Trophoblast cell (in vitro differentiated cells and primary cell): ENCODE measurements around the gene GRID1.

Experiments
- DNase-seq, 2 donors: peaks; one replicate each; pipeline ENCODE4 v3.0.0-alpha.2; 2016
- H2AFZ ChIP-seq: 2 replicates; pipeline ENCODE4 v1.6.1; 2013; ENCODE audit warnings: low read length, moderate library complexity, mild to moderate bottlenecking; ENCODE audit not compliant: insufficient read depth, poor library complexity
- H2AK5ac ChIP-seq: 2 replicates; pipeline ENCODE4 v1.6.1; 2013; ENCODE audit warnings: mild to moderate bottlenecking, low read length
- H2BK120ac ChIP-seq: 2 replicates; pipeline ENCODE4 v1.6.1; 2013; ENCODE audit warnings: low read length, mild to moderate bottlenecking, moderate library complexity; ENCODE audit not compliant: insufficient read depth, poor library complexity
- H2BK12ac ChIP-seq: 2 replicates; pipeline ENCODE4 v1.6.1; 2013; ENCODE audit warnings: mild to moderate bottlenecking, low read length, moderate library complexity
- H2BK5ac ChIP-seq: 2 replicates; pipeline ENCODE4 v1.6.1; 2013; ENCODE audit warnings: low read length, low read depth, moderate library complexity, mild to moderate bottlenecking; ENCODE audit not compliant: poor library complexity
- H3K14ac ChIP-seq: 2 replicates; pipeline ENCODE4 v1.6.1; 2013; ENCODE audit warnings: mild to moderate bottlenecking, low read length
- H3K18ac ChIP-seq: 2 replicates; pipeline ENCODE4 v1.6.1; 2013; ENCODE audit warnings: mild to moderate bottlenecking, low read length
- H3K23ac ChIP-seq: 2 replicates; pipeline ENCODE4 v1.6.1; 2013; ENCODE audit warnings: low read length
- H3K27ac ChIP-seq: 2 replicates; pipeline ENCODE4 v1.5.1; 2013; ENCODE audit warnings: low read depth, mild to moderate bottlenecking, inconsistent platforms, low read length, moderate library complexity
- H3K27me3 ChIP-seq: 2 replicates; pipeline ENCODE4 v1.6.1; 2013; ENCODE audit warnings: inconsistent platforms, mild to moderate bottlenecking, low read length, moderate library complexity; ENCODE audit not compliant: insufficient read depth
- H3K36me3 ChIP-seq, 2 experiments: 1 replicate in 1 of 2; 2 replicates in 1 of 2; pipeline ENCODE4 v1.6.1; 2013; ENCODE audit warnings: low read length in 2 of 2, mild to moderate bottlenecking in 2 of 2, moderate library complexity in 1 of 2; ENCODE audit not compliant: insufficient read depth in 2 of 2, control insufficient read depth in 1 of 2
- H3K4ac ChIP-seq: 2 replicates; pipeline ENCODE4 v1.6.1; 2013; ENCODE audit warnings: low read depth, mild to moderate bottlenecking, low read length, moderate library complexity
- H3K4me1 ChIP-seq, 2 experiments: 1 replicate in 1 of 2; 2 replicates in 1 of 2; pipeline ENCODE4 v1.6.1; 2013; ENCODE audit warnings: low read length in 2 of 2, mild to moderate bottlenecking in 2 of 2, moderate library complexity in 1 of 2; ENCODE audit not compliant: insufficient read depth in 2 of 2, control insufficient read depth in 1 of 2
- H3K4me2 ChIP-seq: 2 replicates; pipeline ENCODE4 v1.6.1; 2013; ENCODE audit warnings: inconsistent platforms, mild to moderate bottlenecking, low read length, moderate library complexity
- H3K4me3 ChIP-seq: 2 replicates; pipeline ENCODE4 v1.5.1; 2013; ENCODE audit warnings: mild to moderate bottlenecking, low read depth, low read length, inconsistent platforms
- H3K79me1 ChIP-seq: one replicate; pipeline ENCODE4 v1.6.1; 2013; ENCODE audit warnings: low read length
- H3K79me2 ChIP-seq: 2 replicates; pipeline ENCODE4 v1.6.1; 2013; ENCODE audit warnings: low read length, mild to moderate bottlenecking; ENCODE audit not compliant: control insufficient read depth, insufficient read depth, poor library complexity
- H3K9ac ChIP-seq: 2 replicates; pipeline ENCODE4 v1.6.1; 2013; ENCODE audit warnings: mild to moderate bottlenecking, low read length
- H3K9me3 ChIP-seq: 2 replicates; pipeline ENCODE4 v1.6.1; 2013; ENCODE audit warnings: low read depth, mild to moderate bottlenecking, control low read depth, inconsistent platforms, low read length; ENCODE audit not compliant: insufficient read depth
- H4K12ac ChIP-seq: 2 replicates; pipeline ENCODE4 v1.6.1; 2013; ENCODE audit warnings: low read depth, mild to moderate bottlenecking, low read length, moderate library complexity
- H4K8ac ChIP-seq: 2 replicates; pipeline ENCODE4 v1.6.1; 2013; ENCODE audit warnings: low read depth, mild to moderate bottlenecking, low read length, moderate library complexity
- H4K91ac ChIP-seq: one replicate; pipeline ENCODE4 v1.6.1; 2013; ENCODE audit warnings: low read depth, mild to moderate bottlenecking, low read length, moderate library complexity
- WGBS: extraction: QIAGEN DNeasy Blood & Tissue Kit; methylation state at CpG from one replicate; pipeline ENCODE4 v1.1.7; 2013; ENCODE audit warnings: missing lambda C conversion rate; ENCODE audit not compliant: insufficient read length, insufficient coverage; ENCODE audit errors: extremely low coverage; 5-methylcytosine and 5-hydroxymethylcytosine counted together

Gene GRID1

GRCh38 chr10:86030312-86030711, 336.3 kb downstream of the GRID1 start:
- Histone ChIP-seq H3K4me2 (no peak overlapping the region), H3K79me2 (no peaks in the 10 kb centered on the region), H3K4me3 (no peak overlapping the region), H3K27ac (no peak overlapping the region), H3K79me1 (no peaks in the 10 kb centered on the region), H3K9ac (no peak overlapping the region), H2BK120ac (no peak overlapping the region), H3K23ac (no peak overlapping the region), H3K36me3 (no peaks in the 10 kb centered on the region), H3K18ac (no peak overlapping the region), H2AK5ac (no peak overlapping the region), H2AFZ (no peak overlapping the region), H2BK5ac (no peak overlapping the region), H3K27me3 (peaks cover 3% of the 10 kb centered on the region), H3K4ac (no peak overlapping the region), H4K91ac (no peak overlapping the region), H4K8ac (no peak overlapping the region), H3K9me3 (peaks cover 7% of the 10 kb centered on the region), H4K12ac (no peak overlapping the region), H3K14ac (no peak overlapping the region), H2BK12ac (no peak overlapping the region), H3K4me1 (no peaks in the 10 kb centered on the region)
- WGBS, result no CpG with 5 or more reads among the region's 2 CpGs
- DNase-seq, result no peak

- Histone ChIP-seq H2AFZ (no peak overlapping the region), H3K4me2 (no peak overlapping the region), H2BK5ac (no peak overlapping the region), H3K79me1 (no peaks in the 10 kb centered on the region), H3K4me1 (no peaks in the 10 kb centered on the region), H2AK5ac (no peak overlapping the region), H3K4me3 (no peak overlapping the region), H2BK120ac (no peak overlapping the region), H3K23ac (no peak overlapping the region), H3K79me2 (no peaks in the 10 kb centered on the region), H3K27ac (no peak overlapping the region), H3K27me3 (no peaks in the 10 kb centered on the region), H3K9me3 (peaks cover 9% of the 10 kb centered on the region), H4K12ac (no peak overlapping the region), H3K4ac (no peak overlapping the region), H4K91ac (no peak overlapping the region), H3K18ac (no peak overlapping the region), H4K8ac (no peak overlapping the region), H3K36me3 (no peaks in the 10 kb centered on the region), H3K14ac (no peak overlapping the region), H2BK12ac (no peak overlapping the region), H3K9ac (no peak overlapping the region)
- no CpG with 5 or more reads among the region's 2 CpGs for WGBS
- peak in 1 of 2 donors; percentile 69 for DNase-seq
Measured at GRCh38 chr10:86027346-86027745, 339.2 kb downstream of the GRID1 start.

GRCh38 chr10:86025509-86025908, 341.1 kb downstream of the GRID1 start:
- Histone ChIP-seq H3K4ac (no peak overlapping the region), H2AK5ac (no peak overlapping the region), H3K4me2 (no peak overlapping the region), H3K79me2 (no peaks in the 10 kb centered on the region), H3K4me3 (no peak overlapping the region), H2BK12ac (no peak overlapping the region), H3K18ac (no peak overlapping the region), H2BK5ac (no peak overlapping the region), H3K36me3 (no peaks in the 10 kb centered on the region), H3K14ac (no peak overlapping the region), H3K23ac (no peak overlapping the region), H4K91ac (no peak overlapping the region), H3K79me1 (no peaks in the 10 kb centered on the region), H3K27ac (no peak overlapping the region), H4K8ac (no peak overlapping the region), H3K9ac (no peak overlapping the region), H2AFZ (no peak overlapping the region), H2BK120ac (no peak overlapping the region), H3K27me3 (no peaks in the 10 kb centered on the region), H3K4me1 (no peaks in the 10 kb centered on the region), H3K9me3 (peaks cover 7% of the 10 kb centered on the region), H4K12ac (no peak overlapping the region)
- no peak for DNase-seq
- WGBS, result no CpG with 5 or more reads among the region's 3 CpGs

- Histone ChIP-seq H4K12ac (no peak overlapping the region), H3K9ac (no peak overlapping the region), H2BK12ac (no peak overlapping the region), H3K79me1 (no peaks in the 10 kb centered on the region), H4K91ac (no peak overlapping the region), H3K9me3 (peaks cover 6% of the 10 kb centered on the region), H3K23ac (no peak overlapping the region), H3K18ac (no peak overlapping the region), H3K27ac (no peak overlapping the region), H2BK5ac (no peak overlapping the region), H3K4me1 (no peaks in the 10 kb centered on the region), H3K4me3 (no peak overlapping the region), H2AFZ (no peak overlapping the region), H2AK5ac (no peak overlapping the region), H3K36me3 (no peaks in the 10 kb centered on the region), H3K14ac (no peak overlapping the region), H3K4ac (no peak overlapping the region), H3K79me2 (no peaks in the 10 kb centered on the region), H3K4me2 (no peak overlapping the region), H3K27me3 (no peaks in the 10 kb centered on the region), H4K8ac (no peak overlapping the region), H2BK120ac (no peak overlapping the region)
- no peak for DNase-seq
- WGBS, result no CpG with 5 or more reads among the region's 8 CpGs
Measured at GRCh38 chr10:86024281-86025041, 342.1 kb downstream of the GRID1 start.
